HG03103 (cell line): Measurements from ENCODE around the gene CHMP6.

Source experiments
- ATAC-seq: cut with Tn5 transposase; IDR thresholded peaks from one replicate; pipeline ENCODE4 v1.9.1; 2021; ENCODE audit warnings: low read depth; ENCODE audit not compliant: unreplicated experiment

CHMP6 gene

DNA sequence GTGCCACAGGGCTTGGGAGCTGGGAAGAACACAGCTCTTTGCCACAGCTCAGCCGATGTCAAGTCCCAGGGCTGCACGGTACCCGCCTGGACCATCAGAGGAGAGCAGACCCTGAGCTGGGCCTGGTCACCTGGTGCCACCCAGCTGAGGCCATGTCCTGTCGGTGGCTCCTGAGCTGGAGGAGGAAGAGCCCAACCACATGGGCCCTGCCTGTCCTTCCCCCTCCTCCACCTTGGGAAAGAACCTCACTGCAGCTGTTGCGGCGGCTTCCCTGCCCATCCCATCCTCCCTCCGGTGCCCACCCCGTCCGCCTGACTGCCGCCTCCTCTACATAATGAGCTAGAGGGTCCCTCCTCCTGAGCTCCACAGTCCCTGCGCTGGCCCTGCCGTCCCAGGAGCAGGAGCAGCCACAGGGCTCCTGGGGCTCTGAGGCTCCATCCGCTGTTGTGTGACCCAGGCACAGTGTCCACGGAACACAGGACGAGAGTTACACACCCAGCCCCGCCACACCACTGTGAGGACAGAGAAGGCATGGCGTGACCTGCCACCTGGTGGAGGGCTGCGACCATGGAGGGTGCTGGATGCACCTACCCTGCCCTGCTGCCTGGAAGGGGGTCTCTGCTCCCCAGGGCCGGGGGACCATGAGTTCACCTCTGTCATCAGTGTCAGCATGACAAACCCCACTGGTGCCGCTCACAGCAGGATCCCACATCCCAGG, 21.4 kb upstream of the CHMP6 start:
- no peak for ATAC-seq

DNA sequence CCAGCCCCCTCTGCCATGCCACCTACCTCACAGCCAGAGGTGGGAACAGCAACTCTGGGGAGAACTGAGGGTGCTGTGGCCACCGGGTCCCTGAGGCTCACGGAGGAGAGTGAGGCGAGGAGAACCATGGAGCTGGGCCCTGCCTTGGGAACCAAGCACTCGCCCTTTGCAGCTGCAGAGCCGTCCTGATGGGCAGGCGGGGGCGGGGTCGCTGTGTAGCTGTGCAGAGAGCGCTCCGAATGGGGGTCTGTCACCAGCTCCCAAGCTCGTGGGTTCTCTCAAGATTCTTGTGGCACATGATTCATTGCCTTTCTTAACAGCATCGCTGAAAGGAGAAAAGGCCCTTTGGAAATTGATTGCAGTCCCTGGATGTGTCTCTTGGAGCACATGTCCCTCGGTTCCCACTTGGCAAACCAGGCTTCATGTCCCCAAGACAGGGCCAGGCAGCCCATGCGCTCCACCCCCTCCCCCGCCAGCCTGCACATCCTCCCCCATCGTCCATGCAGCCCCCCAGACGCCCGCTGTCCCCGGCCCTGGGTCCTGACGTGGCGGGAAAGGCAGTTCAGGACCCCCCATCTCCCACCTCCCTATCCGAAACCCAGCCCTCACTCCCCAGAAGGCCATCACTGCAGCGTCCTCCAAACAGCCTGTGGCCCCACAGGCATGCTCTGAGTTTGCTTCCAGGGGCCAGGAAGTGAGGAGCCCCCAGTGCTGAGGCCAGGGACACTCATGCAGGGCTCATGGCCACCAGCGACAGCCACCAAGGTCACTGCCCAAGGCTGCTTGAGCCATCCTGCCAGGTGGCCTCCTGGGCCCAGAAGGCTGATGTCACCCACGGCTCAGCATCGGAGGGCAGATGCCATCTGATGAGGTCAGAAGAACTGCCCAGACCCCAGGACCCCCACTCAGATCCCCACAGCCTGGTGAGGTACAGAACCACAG, 20.6 kb upstream of the CHMP6 start:
- ATAC-seq = no peak

DNA sequence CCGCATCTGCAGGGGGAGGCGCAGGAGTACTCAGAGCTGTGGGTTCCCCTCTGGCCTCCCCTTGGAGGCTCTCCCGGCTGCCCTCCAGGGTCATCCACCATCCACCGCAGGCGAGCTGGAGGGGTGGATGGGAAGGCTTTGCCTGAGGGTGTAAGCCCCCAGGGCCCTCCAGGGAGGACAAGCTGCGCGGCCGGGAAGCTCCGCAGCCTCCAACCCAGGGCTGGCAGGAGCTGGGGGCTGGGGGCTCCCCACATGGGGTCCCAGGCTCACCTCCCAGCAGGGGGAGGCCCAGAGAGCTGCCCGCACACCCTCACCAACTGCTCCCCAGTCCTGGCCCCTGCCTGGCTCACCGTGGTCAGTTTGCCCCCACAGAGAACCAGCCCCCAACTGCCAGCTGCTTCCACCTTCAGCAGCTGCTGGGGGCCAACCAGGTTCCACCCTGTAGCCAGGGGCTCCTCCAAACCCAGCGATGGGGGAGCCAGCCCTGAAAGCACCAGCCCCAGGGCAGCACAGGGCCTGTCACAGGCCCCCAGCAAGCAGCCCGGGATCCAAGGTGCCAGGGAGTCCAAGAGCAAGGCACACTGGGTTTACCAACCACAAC, 19.8 kb upstream of the CHMP6 start:
- ATAC-seq = no peak

DNA sequence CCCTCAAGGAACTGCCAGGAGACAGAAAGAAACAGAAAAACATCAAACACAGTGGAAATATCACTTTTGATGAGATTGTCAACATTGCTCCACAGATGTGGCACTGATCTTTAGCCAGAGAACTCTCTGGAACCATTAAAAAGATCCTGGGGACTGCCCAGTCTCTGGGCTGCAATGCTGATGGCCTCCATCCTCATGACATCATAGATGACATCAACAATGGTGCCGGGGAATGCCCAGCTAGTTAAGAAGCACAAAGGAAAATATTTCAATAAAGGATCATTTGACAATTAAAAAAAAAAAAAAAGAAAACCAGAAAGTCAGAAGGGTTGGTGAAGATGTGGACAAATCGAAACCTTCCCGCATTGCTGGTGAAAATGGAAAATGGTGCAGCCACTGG, 14.9 kb upstream of the CHMP6 start:
- ATAC-seq = no peak

DNA sequence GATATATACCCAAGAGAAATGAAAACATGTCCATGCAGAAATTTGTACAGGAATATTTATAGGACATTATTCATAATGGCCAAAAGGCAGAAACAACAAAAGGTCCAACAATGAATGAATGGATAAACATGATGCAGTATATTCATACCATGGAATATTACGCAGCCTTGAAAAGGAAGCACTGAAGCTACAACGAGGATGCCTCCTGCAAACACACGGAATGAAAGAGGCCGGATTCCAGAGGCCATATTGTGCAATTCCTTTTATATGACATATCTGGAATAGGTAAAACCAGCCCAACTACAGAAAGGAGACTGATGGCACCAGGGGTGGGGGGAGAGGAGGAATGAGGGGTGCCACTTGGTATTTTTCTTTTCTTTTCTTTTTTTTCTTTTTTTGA, 14.5 kb upstream of the CHMP6 start:
- ATAC-seq = no peak

DNA sequence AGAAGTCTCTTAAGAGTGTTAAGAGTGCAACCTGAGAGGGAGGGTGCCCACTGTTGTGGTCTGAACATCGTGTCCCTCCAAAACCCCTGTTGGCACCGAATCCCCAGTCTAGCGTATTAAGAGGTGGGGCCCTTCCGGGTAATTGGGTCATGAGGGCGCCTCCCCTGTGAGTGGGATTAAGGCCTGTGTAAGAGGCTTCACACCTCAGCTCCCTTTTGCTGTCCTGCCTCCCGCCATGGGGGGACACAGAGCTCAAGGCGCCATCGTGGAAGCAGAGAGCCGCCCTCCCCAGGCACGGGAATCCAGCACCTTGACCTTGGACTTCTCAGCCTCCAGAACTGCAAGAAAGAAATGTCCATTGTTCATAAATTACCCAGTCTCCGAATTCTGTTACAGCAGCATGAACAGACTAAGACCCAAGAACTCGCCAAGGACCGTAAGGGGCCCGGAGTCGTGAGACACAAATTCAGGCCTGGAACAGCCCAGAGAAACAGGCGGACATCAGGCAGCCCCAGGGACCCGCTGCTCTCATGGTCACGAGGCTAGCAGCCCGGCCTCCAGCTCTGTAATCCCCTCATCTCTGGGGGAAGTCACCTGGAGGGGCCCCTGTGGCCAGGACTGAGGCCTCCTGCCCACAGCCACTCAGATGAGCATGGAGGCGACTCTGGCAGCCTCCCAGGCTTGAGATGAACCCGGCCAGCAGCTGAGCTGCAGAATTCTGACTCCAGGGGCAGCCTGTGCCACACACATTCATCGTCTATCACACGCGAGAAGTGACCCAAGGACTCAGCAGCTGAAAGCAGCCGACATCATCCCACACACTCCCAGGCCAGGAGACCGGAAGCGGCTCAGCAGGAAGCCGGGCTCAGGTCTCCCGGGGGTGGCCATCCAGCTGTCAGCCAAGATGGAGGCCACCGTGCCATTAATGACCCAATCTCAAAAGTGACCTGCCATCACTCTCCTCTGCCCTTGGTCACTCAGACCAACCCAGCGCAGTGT, 12.8 kb upstream of the CHMP6 start:
- no peak for ATAC-seq

DNA sequence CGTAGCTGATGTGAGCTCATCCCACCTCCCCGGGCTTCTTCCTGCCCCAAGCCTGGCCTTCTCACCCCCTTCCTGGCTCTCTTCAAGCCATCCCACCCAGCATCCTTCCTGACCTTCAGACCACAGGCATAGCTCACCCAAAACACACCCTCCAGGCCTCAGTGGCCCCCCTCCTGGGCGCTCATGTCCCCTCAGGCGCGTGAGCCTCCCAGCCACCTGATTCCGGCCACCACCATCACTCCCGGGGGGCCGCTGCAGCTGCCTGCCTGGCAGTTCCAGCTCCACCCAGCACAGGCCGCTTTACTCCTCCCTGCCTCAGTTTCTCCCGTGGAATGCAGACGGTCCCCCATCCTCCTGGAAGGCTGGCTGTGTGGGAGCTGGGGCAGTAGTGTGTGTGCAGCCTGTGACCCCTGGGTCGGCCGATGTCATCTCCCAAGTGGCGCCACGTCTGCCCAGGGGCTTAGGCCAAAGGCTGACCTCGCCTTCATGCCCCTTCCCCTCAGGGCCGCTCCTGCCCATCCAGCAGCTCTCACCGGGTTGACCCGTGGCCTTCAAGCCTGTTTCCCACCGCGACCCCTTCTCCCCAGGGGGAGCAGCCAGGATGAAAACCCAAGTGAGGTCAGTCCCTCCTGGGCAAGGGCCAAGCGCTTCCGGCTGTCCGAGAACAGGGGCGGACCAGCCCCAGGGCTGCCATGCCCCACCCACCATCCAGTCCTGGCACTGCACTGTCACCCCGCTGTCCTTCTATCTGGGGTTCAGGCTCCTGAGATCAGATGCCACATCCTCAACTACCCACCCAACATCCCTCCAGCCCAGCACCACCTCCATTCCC, 11.9 kb upstream of the CHMP6 start:
- no peak for ATAC-seq

DNA sequence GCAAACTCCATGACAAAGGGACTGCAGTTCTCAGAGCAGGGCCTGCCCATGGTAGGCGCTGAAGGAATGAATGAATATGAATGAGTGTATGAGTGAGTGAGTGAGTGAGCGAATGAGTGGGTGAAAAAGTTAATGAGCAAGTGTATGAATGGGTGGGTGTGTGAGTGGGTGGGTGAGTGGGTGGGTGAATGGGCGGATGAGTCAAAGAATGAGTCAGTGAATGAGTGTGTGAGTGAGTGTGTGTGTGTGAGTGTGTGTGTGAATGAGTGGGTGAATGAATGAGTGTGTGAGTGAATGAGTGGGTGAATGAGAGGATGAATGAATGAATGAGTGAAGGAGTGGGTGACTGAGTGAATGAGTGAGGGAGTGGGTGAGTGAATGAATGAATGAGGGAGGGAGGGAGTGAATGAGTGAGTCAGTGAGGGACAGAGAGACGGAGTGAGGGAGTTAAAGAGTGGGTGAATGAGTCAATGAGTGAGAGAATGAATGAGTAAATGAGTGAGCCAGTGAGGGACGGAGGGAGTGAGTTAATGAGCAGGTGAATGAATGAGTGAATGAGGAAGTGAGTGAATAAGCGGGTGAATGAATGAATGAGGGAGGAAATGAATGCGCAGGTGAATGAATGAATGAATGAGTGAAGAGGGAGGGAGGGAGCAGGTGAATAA, 11.1 kb upstream of the CHMP6 start:
- no peak for ATAC-seq

DNA sequence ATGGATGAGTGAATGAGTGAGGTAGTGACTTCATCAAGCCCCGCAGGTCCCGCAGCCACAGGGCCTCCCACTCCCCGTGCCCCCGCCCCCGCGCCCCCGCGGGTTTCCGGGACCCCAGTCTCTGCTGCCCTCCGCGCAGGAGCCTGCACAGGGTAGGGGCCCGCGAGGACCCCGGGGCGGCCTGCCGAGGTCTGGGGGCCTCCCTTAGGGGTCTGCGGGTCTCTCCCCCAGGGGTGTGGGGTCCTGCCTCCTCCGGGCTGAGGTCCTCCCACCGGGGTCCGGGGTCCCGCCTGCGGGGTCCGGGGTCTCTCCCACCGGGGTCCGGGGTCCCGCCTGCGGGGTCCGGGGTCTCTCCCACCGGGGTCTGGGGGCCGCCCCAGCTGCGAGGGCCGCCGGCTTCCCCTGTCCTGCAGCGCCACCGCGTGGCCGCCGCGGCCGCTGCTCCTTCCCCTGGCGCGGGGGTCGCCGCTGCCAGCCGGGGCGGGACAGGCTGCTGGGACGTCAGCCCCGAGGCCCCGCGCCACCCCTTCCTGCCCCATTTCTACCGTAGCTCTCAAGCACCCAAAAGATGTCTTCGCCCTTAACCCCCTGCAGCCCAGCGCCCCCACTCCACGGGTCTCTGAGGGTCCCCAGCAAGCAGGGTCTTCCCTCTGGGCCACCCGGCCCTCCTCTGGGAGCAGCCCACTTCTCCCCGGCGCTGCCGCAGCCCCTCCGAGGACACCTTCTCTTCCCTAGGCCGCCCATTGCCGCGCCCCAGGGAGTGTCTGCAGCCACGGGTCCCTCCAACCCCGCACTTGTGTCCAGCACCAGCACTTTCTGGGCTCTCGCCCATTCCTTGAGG, 10.4 kb upstream of the CHMP6 start:
- ATAC-seq = no peak

DNA sequence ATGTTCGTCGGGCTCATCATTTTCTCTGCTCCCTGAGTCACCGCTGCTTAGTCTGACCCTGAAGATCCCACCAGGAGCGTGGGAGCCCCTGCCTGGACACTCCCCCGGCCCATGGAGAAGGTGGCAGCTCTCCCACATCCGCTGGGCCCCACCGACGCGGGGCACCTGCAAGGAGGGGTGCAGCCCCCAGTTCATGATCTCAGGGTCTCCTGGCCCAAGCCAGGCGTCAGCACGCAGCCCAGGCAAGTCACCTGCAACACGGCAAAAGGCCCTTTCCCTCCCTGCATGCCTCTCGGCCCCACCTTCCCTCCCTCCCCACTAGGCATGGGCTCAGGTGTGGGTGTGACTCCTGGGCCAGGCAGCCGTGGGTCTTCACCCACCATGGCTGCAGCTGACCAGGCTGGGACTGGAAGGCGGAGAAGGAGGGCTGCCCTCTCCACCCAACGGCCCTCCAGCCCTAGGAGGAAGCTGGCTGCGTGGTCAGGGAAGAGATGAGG, 9.7 kb upstream of the CHMP6 start:
- ATAC-seq = no peak

DNA sequence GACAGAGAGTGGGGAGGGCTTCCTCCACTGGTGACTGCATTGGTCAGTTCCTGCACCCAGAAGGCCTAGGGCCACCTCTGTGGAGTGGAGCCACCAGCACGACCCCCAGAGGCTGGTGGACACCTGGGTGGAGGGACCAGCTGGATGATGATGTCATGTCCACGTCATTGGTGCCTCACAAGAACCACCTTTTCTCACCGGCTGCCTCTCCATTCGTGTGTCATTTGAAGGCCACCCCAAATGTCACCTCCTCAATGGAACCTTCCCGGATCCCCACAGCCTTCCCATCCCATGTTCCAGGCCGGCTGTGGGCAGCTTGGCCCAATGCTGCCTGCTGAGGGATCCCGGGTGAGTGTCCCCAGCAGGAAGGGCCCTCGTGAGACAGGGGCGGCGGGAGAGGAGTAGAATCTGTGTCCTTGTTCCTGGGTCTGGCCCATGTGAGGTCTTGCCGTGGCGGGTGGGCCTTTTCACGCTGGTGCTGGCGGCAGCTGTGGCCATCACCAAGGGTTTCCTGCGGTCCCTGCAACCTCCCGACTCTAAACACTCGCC, 9.1 kb upstream of the CHMP6 start:
- ATAC-seq = no peak

DNA sequence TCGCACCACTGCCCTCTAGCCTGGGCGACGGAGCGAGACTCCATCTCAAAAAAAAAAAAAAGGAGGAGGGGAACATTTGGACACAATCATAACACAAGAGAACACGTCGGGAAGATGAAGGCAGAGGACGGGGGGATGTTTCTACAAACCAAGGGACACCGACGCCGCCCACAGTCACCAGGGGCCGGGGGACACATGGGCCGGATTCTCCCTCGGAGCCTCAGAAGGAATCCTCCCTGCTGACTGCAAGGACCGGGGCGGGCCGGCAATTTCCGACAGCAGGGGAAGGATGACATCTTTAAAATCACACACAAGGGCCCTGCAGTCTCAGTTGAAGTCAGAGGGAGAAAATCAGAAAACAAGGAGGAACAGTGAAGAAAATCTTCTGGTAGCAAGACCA, 8.1 kb upstream of the CHMP6 start:
- ATAC-seq = no peak

DNA sequence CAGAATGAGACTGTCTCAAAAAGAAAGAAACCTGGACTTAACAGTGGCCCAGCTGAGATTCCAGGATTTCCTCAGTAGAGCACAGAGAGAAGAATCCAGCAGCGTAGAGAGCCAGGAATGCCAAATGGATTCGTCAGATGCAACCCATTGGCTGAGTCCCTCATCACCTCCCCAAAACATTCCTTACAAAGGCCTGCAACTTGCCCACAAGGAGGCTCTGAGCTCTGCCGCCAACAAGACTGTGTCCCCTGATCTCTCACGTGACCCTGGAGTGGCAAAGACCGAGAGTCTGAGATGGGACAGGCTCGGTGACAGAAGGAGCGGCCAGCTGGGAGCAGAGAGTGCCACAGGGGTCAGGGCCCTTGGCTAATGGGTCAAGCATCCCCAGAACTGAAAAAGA, 6.9 kb upstream of the CHMP6 start:
- ATAC-seq = no peak

DNA sequence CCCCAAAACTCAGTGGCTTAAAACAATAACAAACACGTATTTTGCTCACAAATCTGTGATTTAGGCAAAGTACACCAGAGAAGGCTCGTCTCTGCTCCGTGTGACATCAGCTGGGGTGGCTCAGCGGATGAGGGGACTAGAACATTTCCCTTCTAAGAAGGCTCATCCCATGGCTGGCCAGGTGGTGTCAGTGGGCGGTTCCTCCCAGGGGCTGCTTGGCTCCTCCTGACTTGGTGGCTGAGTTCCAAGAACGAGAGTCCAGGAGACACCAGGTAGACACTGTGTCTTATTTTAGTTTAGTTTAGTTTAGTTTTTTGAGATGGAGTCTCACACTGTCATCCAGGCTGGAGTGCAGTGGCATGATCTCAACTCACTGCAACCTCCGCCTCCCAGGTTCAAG, 5.6 kb upstream of the CHMP6 start:
- no peak for ATAC-seq

DNA sequence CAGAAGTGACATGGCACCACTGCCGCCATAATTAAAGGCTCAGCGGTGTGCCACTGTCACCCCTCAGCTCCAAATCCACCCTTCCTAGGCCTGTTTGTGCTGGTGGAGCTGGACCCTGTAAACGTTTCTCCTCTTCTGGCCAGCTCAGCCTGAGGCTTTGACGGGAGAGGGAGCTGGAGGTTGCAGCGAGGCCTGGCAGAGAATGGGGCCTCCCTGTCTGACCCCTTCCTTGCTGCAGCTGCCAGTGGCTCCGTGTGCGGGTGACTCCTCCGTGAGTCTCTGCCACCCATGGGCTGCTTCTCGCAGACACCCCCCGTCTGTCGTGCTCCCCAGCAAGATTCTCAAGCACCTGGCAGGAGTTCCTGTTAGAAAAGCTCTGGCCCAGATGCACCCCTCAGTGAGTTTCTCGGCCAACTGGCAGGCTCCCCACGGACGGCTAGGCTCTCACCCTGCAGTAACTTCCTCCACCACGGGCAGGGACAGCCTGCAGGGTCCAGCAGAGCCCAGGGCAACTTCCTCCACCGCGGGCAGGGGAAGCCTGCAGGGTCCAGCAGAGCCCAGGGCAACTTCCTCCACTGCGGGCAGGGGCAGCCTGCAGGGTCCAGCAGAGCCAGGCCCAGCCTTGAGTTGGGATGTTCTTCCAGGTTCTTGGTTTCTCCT, 4.7 kb upstream of the CHMP6 start:
- no peak for ATAC-seq

DNA sequence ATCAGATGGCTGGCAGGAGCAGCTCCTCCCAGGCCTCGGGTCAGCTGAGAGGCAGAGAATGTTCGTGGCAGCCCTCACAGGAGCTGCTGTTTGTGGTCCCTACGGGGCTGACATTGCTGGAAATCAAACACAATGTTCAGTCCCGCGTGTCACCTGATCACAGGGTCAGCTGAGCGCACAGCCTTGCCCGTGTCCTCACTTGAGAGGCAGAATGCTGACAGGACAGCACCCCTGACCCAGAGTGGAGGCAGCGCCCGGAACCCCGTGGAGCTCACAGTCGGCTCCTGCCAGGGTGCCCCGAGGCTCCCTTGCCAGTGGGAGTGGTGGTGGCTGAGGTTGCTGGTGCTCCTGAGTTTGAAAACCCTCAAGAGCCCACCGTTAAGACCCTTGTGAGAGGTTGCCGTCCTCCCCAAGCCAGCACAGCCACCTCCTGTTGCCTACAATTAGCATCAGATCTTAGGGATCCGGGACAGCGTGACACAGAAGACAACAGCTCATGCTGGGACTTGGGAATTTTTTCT, 3.6 kb upstream of the CHMP6 start:
- no peak for ATAC-seq

DNA sequence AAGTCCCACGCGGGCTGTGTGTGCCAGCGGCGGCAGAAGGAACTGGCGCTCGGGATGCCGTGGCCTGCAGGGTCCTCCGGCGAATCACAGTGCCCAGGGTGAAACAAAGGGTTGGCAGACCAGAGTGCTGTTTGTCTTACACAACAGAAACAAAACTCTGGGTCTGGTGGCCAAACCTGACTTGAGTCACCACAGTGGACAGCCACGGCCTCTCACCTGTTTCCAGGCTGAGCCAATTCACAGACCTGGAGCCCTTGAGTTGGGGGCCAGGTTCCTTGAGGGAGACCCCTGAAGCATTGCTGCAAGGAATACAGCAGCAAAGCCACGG, 2.1 kb upstream of the CHMP6 start:
- no peak for ATAC-seq
